GM12864 (cell line): ENCODE data around the gene OS9.

Experiments used
- DNase-seq: peaks from one replicate; pipeline ENCODE4 v3.0.0-alpha.2; 2011; ENCODE audit warnings: low read depth
- H3K4me3 ChIP-seq: 2 replicates; pipeline ENCODE4 v1.5.1; 2011; ENCODE audit warnings: mild to moderate bottlenecking, low read depth, low read length, control low read depth
- TF ChIP-seq, protein P1 (sequence below): IDR thresholded peaks from 2 replicates; pipeline ENCODE4 v1.5.1; 2011; ENCODE audit warnings: low read depth, mild to moderate bottlenecking, moderate library complexity, low read length, control low read depth, inconsistent platforms; ENCODE audit errors: missing control alignments

The OS9 gene

DNA sequence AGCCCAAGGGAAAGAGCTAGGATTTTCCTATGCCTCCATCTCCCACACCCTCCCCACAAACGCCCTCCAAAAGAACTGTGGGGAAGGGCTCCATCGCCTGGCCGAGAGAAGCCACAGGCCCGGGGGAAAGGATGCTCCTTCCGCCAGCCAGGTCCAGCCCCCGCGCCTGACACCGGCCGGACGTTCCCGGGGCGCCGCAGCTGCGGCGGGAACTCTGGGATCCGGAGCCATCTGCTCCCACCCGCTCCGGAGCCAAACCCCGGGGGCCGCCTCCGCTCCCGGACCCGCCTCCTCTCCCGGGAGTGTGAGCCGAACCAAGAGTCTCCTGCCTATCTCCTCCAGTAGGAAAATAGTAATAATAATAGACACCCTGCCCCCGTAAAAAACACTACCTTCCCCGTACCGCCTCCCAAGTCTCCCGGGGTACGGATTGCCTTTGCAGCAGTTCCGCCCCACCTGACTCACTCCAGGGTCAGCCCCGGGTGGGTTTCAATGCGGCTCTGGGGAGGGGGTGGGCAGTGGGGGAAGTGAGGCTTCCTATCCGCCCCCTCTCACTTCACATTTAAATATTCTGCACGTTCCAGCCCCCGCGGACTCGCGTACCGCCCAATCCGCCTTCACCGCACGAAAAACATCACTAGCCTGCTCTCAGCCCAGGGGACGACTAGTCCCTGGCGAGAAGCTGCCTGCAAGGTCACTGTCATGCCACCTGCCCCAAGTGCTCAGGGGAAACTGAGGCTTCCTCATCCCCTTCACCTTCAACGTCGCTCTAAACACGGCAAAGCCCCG lies 42.2 kb downstream of the OS9 start:
- TF ChIP-seq, protein P1, sequence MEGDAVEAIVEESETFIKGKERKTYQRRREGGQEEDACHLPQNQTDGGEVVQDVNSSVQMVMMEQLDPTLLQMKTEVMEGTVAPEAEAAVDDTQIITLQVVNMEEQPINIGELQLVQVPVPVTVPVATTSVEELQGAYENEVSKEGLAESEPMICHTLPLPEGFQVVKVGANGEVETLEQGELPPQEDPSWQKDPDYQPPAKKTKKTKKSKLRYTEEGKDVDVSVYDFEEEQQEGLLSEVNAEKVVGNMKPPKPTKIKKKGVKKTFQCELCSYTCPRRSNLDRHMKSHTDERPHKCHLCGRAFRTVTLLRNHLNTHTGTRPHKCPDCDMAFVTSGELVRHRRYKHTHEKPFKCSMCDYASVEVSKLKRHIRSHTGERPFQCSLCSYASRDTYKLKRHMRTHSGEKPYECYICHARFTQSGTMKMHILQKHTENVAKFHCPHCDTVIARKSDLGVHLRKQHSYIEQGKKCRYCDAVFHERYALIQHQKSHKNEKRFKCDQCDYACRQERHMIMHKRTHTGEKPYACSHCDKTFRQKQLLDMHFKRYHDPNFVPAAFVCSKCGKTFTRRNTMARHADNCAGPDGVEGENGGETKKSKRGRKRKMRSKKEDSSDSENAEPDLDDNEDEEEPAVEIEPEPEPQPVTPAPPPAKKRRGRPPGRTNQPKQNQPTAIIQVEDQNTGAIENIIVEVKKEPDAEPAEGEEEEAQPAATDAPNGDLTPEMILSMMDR, result no peak
- H3K4me3 ChIP-seq, result no peak overlapping the region
- no peak for DNase-seq

DNA sequence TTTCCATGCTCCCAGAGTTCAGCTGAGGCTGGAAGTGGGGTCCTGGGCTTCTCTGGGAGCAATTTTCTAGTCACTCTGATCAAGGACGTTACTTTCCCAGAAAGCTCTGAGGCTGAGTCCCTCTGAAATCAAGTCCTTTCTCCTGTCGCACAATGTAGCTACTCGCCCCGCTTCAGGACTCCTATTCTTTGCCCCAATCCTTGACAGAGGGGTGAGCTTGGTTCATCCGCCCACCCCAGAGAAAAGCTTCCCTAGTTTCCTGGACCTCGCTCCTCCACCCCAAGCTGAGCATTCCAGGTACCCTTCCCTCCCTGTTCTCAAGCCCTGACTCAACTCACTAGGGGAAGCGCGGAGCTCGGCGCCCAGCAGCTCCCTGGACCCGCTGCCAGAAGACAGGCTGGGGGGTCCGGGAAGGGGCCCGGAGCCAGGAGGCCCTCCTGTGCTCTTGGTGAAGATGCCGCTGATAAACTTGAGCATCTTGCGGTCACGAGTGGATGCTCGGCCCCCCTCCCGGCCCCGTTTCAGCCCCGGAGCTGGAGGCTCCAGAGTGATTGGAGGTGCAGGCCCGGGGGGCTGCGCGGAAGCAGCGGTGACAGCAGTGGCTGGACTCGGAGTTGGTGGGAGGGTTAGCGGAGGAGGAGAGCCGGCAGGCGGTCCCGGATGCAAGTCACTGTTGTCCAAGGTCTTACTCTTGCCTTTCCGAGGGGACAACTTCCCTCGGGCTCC lies 43.0 kb downstream of the OS9 start:
- TF ChIP-seq, protein P1, result no peak
- no peak for DNase-seq
- no peak overlapping the region for H3K4me3 ChIP-seq

DNA sequence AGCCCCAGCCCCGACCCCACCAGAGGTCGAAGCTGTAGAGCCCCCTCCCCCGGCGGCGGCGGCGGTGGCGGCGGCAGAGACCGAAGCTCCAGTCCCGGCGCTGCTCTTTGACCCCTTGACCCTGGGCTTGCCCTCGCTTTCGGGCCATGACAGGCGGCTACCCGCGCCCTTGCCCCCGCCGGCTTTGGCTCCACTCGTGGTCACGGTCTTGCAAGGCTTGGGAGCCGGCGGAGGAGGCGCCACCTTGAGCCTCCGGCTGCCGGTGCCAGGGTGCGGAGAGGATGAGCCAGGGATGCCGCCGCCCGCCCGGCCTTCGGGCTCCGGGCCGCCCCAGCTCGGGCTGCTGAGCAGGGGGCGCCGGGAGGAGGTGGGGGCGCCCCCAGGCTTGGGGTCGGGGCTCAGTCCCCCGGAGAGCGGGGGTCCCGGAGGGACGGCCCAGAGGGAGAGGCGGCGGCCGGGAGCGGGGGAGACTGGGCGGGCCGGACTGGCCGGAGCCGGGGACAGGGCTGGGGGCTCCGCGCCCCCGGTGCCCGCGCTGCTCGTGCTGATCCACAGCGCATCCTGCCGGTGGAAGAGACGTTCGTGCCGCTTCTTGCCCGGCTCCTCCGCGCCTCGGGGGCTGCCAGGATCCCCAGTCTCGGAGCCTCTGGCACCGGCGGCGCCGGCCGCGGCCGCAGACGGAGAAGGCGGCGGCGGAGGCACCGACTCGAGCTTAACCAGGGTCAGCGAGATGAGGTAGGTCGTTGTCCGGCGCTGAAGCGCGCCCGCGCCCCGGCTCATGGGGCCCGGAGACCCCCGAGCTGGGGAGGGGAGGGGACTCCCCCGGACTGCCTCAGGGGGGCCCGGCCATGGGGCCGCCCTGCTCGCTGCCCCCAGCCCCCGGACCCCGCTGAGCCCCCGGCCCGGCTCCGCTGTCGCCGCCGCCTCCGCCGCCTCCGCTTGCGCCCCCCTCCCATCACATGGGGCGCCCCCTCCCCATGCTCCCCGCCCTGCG lies 43.8 kb downstream of the OS9 start:
- TF ChIP-seq, protein P1, result no peak
- no peak for DNase-seq
- no peak overlapping the region for H3K4me3 ChIP-seq

DNA sequence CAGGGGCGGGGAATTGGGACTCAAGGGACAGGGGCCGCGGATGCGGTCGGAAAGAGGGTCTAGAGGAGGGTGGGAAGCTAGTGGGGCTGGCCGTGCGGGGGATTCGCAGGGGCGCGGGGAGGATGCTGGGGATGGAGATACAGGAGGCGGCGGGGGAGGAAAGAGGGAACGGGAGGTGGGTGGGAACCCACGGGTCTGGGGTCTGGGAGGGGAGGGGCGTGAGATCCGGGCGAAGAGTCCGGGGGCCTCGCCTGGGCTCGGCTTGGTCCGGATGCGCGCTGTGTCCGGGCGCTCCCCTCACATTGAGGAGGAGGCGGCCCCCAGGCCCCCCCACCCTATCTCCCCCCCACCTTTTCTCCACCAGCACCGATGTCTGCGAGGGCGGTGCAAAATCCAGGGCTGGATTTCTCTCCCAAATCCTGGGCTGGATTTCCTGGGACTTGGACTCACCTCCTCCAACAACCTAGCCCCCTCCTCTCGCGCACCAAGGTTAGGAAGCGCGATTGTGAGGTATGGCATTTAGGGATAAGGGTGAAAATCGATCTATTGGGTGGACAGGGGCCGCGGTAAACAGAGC lies 44.8 kb downstream of the OS9 start, which contains the start of gene AGAP2:
AGAP2 (minus strand) TSS at position 82 of the 577 bp plus-strand sequence. CDS start 496 bp downstream, outside the sequence.
- no peak for DNase-seq
- TF ChIP-seq, protein P1, result no peak
- H3K4me3 ChIP-seq, result no peak within 1 kb of the TSS

DNA sequence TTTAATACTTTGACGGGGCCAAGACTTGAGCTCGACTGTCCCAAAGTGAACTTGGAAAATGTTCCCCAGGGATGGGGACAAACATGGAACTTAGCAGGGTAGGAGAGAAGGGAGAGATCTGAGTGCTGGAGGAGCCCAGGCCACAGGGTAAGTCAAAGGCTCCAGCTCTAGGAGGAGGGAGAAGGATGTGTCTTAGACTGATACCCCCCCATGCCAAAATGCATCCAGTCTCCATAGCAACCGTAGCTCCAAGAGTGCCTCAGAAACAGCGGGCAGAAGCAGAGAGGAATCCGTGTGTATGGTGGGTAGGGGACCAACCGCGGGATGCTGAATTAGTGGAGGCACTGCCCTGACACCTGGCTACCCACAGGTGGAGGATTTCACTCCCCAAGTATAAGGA lies 45.5 kb downstream of the OS9 start:
- TF ChIP-seq, protein P1, result no peak
- DNase-seq, result no peak
- H3K4me3 ChIP-seq, result no peak overlapping the region

DNA sequence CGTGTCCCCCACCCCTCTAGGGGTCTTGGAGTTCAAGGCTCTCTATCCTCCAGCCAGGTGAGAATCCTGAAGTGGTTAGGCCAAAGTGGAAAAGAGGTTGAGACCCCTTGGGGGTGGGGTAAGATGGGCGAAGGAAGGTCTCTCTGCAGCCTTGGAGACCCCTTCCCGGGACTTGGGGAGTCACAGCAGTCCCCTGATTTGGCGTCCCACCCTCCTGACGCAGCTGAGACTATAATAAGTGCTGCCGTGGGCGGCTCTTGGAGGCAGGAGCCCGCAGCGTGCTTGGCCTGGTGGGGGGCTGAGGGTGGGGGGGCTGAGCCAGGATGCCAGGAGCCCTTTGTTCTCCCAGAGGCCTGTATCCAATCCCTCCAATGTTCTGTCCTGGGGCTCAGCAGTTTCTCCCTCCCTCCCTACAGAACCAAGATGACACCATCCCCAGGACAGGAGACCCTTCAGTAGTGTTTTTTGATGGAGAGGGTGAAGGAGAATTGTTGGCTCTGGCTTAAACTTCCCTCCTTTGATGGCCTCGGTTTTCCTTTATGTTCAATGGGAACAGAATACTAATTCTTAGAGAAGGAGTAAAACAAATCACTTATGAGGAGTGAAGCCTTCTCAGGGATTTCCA lies 46.1 kb downstream of the OS9 start:
- no peak for DNase-seq
- TF ChIP-seq, protein P1, result no peak
- no peak overlapping the region for H3K4me3 ChIP-seq
